RWPE2 (cell line): ENCODE measurements around the gene ZBED2.

Source experiments
- ATAC-seq: fragments of 200-7000 bp; cut with Tn5 transposase; 3 replicates; pipeline ENCODE4 v1.9.1; 2021; ENCODE audit warnings: low read depth
- DNase-seq: peaks from one replicate; pipeline ENCODE4 v3.0.0-alpha.2; 2020; ENCODE audit warnings: low spot score
- H3K27ac ChIP-seq: fragments of 450-650 bp; 2 replicates; pipeline ENCODE4 v1.5.1; 2017; ENCODE audit warnings: mild to moderate bottlenecking; ENCODE audit not compliant: poor library complexity, severe bottlenecking
- H3K27me3 ChIP-seq: fragments of 250-450 bp; sonication (Bioruptor Pico); 2 replicates; pipeline ENCODE4 v1.5.1; 2021; ENCODE audit warnings: mild to moderate bottlenecking, moderate library complexity; ENCODE audit not compliant: insufficient read depth, poor library complexity, severe bottlenecking
- H3K36me3 ChIP-seq: fragments of 250-450 bp; sonication (Bioruptor Pico); 2 replicates; pipeline ENCODE4 v1.5.1; 2020; ENCODE audit warnings: low read depth, mild to moderate bottlenecking, moderate library complexity
- H3K4me1 ChIP-seq: fragments of 250-450 bp; sonication (Bioruptor Pico); 2 replicates; pipeline ENCODE4 v1.5.1; 2021; ENCODE audit warnings: mild to moderate bottlenecking, moderate library complexity; ENCODE audit not compliant: insufficient read depth, poor library complexity, severe bottlenecking
- H3K4me3 ChIP-seq: fragments of 250-450 bp; sonication (Bioruptor Pico); 2 replicates; pipeline ENCODE4 v1.5.1; 2021; ENCODE audit warnings: mild to moderate bottlenecking, moderate library complexity; ENCODE audit not compliant: severe bottlenecking
- H3K9me3 ChIP-seq: fragments of 250-450 bp; sonication (Bioruptor Pico); 2 replicates; pipeline ENCODE4 v1.5.1; 2021; ENCODE audit warnings: mild to moderate bottlenecking, moderate library complexity; ENCODE audit not compliant: severe bottlenecking
- CTCF ChIP-seq: fragments of 450-650 bp; IDR thresholded peaks from one replicate; pipeline ENCODE4 v1.5.1; 2017; ENCODE audit warnings: mild to moderate bottlenecking, moderate library complexity; ENCODE audit not compliant: poor library complexity, severe bottlenecking

The ZBED2 gene

GRCh38 chr3:111579495-111579894, 15.7 kb downstream of the ZBED2 start:
- H3K4me1 ChIP-seq = peaks cover 18% of the 10 kb centered on the region
- no peaks in the 10 kb centered on the region for H3K36me3 ChIP-seq
- ATAC-seq (no peak), DNase-seq (no peak)
- no peak for TF ChIP-seq CTCF
- no peak overlapping the region for H3K4me3 ChIP-seq
- no peaks in the 10 kb centered on the region for H3K9me3 ChIP-seq
- no peaks in the 10 kb centered on the region for H3K27me3 ChIP-seq
- H3K27ac ChIP-seq = no peak overlapping the region

- no peak for TF ChIP-seq CTCF
- Histone ChIP-seq H3K4me3 (no peak overlapping the region), H3K36me3 (no peaks in the 10 kb centered on the region), H3K27me3 (no peaks in the 10 kb centered on the region), H3K27ac (peak overlapping the region; percentile 32), H3K4me1 (peaks cover 13% of the 10 kb centered on the region), H3K9me3 (no peaks in the 10 kb centered on the region)
- ATAC-seq (no peak), DNase-seq (no peak)
These were observed 16.3 kb downstream of the ZBED2 start for GRCh38 chr3:111578867-111579266.

GRCh38 chr3:111577798-111578685, 17.1 kb downstream of the ZBED2 start:
- Histone ChIP-seq H3K9me3 (no peaks in the 10 kb centered on the region), H3K27me3 (no peaks in the 10 kb centered on the region), H3K27ac (peak overlapping the region; percentile 32), H3K4me1 (peaks cover 13% of the 10 kb centered on the region), H3K36me3 (no peaks in the 10 kb centered on the region), H3K4me3 (no peak overlapping the region)
- TF ChIP-seq CTCF = peak; percentile 94
- ATAC-seq (peak; percentile 88), DNase-seq (no peak)

GRCh38 chr3:111577113-111577512, 18.0 kb downstream of the ZBED2 start:
- Histone ChIP-seq H3K9me3 (no peaks in the 10 kb centered on the region), H3K27ac (no peak overlapping the region), H3K27me3 (no peaks in the 10 kb centered on the region), H3K36me3 (no peaks in the 10 kb centered on the region), H3K4me1 (peaks cover 7% of the 10 kb centered on the region), H3K4me3 (no peak overlapping the region)
- DNase-seq = no peak
- ATAC-seq = no peak
- TF ChIP-seq CTCF = no peak

- DNase-seq (no peak), ATAC-seq (no peak)
- TF ChIP-seq CTCF = no peak
- Histone ChIP-seq H3K27ac (no peak overlapping the region), H3K4me1 (peaks cover 5% of the 10 kb centered on the region), H3K4me3 (no peak overlapping the region), H3K27me3 (no peaks in the 10 kb centered on the region), H3K9me3 (no peaks in the 10 kb centered on the region), H3K36me3 (no peaks in the 10 kb centered on the region)
These were observed 23.2 kb downstream of the ZBED2 start for GRCh38 chr3:111571907-111572460.
